ENCODE results near the gene CCHCR1.
"Not testable (repeated sequence)": the region's sequence is repeated elsewhere in the genome, so short reads cannot be mapped to it uniquely, and the experiment has no call there.

Gene CCHCR1

GRCh38 chr6:31157513-31158139 is at the start of gene CCHCR1:
TSS of gene CCHCR1 (minus strand) at chr6:31157802. CDS start at chr6:31157600, 202 bp downstream.
- no peak for DNase-seq (ENCODE audit: low spot score)

DNA sequence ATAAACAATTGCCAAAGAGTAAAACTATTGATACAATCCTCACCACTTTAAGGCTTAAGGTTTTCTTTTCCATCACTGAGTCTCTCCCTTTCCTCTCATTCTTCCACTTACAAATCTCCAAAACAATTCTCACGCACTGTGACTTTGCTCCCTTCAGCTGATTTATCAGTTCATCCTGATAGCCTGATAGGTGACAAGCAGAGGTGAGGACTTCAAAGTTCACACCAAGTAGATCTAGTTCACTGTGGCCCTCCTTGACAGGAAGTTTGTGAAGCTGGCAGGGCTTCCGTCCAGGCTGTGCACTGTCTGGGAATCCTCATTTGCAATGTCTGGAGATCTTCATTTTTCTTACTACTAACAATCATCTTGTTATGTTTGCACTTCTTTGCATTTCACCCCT is 48.0 kb upstream of the CCHCR1 start:
- DNase-seq (ENCODE audit: low spot score): no peak

DNA sequence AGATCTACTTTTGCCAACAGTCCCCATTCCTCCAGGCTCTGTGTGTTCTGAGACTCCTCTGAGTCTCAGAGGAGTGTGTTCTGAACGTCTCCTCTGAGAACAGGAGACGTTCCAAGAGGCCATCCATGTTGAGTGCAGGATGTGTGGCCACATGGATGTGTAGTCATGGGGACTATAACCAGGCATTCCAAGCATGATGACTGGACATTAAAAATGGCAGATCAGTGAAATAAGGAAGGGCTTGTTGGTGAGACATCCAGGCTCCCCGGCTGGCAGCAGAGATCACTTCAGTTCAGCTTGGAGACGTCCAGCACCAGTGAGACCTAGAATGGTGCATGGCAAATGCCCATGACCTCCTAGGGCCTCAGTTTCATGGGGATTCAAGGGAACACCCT is 47.1 kb upstream of the CCHCR1 start:
- DNase-seq (ENCODE audit: low spot score): no peak

DNA sequence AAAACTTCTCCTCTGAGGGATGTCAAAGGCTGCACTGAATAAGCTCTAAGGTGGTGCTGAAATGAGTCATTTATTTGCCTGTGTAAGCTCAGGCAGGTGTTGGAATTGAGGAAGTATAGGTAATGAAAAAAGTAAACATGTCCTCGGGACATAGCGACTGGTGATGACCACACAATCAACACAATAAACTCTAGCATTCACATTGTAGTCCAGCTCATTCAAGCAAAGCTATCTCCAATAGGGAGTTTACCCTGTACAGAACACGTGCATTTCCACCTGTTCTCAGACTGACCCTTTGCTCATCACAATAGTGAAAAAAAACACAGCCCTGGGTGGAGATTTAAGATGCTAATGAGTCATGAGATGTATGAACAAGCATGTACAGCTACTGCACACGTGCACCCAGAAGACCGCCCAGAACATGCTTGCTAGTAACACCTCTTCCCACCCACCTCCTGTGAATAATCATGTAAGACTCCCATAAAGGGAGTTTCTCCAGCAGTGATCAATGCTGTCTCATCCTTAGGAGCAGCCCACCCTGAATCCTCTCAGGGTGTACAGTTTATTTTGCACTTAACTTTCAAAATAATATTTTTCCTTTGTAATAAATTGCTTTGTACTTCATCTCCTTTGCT is 45.9 kb upstream of the CCHCR1 start:
- DNase-seq (ENCODE audit: low spot score): no peak

GRCh38 chr6:31202259-31203166 is 44.9 kb upstream of the CCHCR1 start:
- DNase-seq (ENCODE audit: low spot score): no peak

GRCh38 chr6:31199105-31199452 is 41.5 kb upstream of the CCHCR1 start:
- DNase-seq (ENCODE audit: low spot score): not testable (repeated sequence)

DNA sequence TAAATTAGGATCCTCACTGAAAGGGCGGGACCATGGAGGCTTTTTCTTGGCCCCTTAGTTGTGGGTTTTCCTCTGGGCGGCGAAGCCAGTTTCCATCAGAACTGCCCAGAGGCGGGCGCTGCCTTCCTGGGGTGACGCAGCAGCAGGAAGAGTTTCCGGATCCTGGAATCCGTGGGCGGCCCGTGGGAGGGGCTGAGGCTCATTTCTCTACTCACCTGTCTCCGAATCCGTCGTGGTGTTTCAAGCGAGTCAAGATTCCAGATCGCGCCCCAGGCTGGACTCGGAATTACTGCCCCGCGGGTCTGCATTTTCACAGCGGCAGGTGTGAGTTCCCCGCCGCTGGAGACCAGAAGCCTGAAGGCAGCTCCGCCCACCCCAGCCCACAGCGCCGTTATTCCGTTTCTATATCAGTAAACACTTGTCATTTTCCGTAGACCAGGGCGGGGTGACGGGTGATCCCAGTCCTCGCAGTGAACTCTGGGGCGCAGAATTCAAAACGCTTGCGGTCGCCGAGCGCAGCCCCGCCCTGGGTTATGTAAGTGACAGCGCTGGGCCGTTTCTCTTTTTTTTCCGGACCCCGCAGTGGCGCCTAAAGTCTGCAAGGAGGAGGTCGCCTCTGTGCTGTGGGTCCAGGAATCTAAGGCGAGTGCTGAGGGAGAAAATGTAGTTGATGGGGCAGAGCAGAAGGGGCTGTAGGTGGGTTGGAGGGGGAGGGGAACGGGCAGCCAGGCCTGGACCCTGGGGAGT is 40.1 kb upstream of the CCHCR1 start:
- DNase-seq (ENCODE audit: low spot score): peak; percentile 21

- not testable (repeated sequence) for DNase-seq (ENCODE audit: low spot score)
These were observed 38.8 kb upstream of the CCHCR1 start for GRCh38 chr6:31196251-31197022.

DNA sequence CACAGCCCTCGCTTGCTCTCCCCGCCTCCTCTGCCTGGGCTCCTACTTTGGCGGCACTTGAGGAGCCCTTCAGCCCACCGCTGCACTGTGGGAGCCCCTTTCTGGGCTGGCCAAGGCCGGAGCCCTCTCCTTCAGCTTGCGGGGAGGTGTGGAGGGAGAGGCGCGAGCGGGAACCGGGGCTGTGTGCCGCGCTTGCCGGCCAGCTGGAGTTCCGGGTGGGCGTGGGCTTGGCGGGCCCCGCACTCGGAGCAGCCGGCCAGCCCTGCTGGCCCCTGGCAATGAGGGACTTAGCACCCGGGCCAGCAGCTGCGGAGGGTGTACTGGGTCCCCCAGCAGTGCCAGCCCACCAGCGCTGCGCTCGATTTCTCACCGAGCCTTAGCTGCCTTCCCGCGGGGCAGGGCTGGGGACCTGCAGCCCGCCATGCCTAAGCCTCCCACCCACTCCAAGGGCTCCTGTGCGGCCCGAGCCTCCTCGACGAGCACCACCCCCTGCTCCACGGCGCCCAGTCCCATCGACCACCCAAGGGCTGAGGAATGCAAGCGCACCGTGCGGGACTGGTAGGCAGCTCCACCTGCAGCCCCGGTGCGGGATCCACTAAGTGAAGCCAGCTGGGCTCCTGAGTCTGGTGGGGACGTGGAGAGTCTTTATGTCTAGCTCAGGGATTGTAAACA is 37.8 kb upstream of the CCHCR1 start:
- not testable (repeated sequence) for DNase-seq (ENCODE audit: low spot score)

GRCh38 chr6:31194061-31194834 is 36.6 kb upstream of the CCHCR1 start:
- DNase-seq (ENCODE audit: low spot score): no peak

DNA sequence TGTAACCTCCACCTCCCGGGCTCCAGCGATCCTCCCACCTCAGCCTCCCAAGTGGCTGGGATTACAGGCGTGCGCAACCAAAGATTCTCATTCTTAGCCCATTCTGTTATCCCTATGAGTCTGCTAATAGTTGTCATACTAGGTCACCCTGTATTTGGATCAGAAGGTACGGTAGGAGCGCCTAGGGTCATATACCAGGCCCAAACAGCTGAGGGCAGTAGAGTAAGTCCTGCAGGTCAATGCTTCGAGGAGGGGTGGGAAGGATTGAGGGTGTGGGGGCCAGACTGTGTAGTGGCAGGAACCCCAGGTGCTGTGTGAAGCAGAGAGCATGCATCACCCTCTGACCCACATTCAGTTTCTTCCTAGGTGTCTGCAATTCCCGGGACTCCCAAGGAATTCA is 35.6 kb upstream of the CCHCR1 start:
- DNase-seq (ENCODE audit: low spot score): no peak

DNA sequence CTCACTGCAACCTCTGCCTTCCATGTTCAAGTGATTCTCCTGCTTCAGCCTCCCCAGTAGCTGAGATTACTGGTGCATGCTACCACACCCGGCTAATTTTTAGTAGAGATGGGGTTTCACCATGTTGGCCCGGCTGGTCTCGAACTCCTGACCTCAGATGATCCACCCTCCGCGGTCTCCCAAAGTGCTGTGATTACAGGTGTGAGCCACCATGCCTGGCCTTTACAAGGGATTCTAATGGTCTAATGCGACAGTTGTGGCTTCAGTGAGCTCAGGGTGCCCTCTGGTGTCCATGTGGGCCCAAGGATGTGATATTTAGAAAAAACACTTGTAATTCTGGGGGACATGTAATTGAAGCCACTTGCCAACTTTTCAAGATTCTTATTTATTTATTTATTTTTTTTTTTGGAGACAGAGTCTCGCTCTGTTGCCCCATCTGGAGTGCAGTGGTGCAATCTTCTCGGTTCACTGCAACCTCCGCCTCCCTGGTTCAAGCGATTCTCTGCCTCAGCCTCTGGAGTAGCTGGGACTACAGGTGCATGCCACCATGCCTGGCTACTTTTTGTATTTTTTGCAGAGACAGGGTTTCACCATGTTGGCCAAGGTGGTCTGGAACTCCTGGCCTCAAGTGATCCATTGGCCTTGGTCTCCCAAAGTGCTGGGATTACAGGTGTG is 35.0 kb upstream of the CCHCR1 start:
- DNase-seq (ENCODE audit: low spot score): peak; percentile 34

- no peak for DNase-seq (ENCODE audit: low spot score)
These were observed 32.9 kb upstream of the CCHCR1 start for GRCh38 chr6:31190488-31190887.

DNA sequence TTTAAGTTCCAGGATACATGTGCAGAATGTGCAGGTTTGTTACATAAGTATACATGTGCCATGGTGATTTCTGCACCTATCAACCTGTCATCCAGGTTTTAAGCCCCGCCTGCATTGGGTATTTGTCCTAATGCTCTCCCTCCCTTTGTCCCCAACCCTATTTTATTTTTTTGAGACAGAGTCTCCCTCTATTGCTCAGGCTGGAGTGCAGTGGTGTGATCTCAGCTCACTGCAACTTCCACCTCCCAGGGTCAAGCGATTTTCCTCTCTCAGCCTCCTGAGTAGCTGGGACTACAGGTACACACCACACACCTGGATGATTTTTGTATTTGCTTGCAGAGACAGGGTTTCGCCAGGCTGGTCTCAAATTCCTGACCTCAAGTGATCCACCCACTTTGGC is 31.6 kb upstream of the CCHCR1 start:
- not testable (repeated sequence) for DNase-seq (ENCODE audit: low spot score)

GRCh38 chr6:31187780-31188194 is 30.2 kb upstream of the CCHCR1 start:
- DNase-seq (ENCODE audit: low spot score): no peak

- no peak for DNase-seq (ENCODE audit: low spot score)
These were observed 28.6 kb upstream of the CCHCR1 start for GRCh38 chr6:31186052-31186734.

DNA sequence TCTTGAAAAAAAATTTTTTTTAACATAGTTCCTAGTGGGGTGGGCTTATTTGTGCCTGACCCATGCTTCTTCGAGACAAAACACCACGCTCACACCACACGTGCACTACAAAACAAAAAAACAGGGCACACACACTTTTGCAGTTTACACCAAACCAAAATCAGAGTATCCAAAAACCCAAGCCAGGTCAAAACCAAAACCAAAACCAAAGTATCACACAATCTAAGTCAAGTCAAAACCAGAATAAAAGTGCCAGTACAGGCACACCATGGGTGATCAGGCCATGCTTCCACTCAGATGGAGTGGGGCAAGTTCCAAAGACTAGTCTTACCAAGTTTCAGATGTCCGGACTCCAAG is 28.1 kb upstream of the CCHCR1 start:
- not testable (repeated sequence) for DNase-seq (ENCODE audit: low spot score)

DNA sequence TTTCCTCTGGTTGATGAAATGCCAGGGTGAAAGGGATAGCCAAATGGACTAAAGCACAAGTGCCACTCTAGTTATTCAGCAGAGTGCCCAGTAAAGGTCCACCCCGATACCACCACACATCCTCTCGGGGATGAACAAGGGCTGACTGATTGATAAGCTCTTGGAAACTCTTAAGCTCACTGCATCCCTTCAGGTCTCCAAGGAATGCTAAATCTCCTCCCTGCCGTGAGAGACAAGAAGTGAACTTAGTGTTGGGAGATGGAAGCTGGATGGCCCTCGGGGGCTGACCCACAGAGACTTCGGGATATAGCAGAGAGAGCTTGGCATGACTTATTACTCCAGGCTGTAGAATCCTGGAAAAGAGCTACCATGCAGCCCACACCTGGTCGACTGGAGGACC is 26.3 kb upstream of the CCHCR1 start:
- not testable (repeated sequence) for DNase-seq (ENCODE audit: low spot score)

DNA sequence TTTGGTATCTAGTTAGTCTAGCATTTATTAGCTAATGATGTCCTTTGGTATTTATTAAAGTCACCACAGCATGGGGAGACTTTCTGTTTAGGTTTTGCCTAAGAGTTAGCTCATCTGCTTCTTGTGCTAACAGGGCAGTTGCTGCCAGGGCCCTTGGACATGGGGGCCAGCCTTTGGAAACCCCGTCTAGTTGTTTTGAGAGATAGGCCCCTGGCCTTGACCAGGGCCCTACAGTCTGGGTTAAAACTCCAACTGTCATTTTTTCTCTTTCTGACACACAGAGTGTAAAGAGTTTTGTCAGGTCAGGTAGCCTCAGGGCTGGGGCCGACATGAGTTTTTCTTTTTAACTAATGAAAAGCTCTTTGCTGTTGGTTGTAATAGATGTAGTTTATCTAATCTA is 25.7 kb upstream of the CCHCR1 start:
- DNase-seq (ENCODE audit: low spot score): not testable (repeated sequence)
